ENCODE data around the gene RALGDS. TPM values are rescaled to one million over a fixed set of nuclear protein-coding genes. Genes with fewer than 3 reads are reported as not detected.

RALGDS gene
- total and polyA plus RNA-seq, 2 of the 4 experiments (the other 2 are of a cell fraction), result 13.1 to 36.9 TPM

- TF ChIP-seq MAZ (IDR thresholded peaks at IDR 0.05; ENCODE audit: borderline replicate concordance, low read depth, low read length), result no peak
Observed at GRCh38 chr9:133116346-133117231, 4.5 kb downstream of the RALGDS start (continued).

- peak overlapping the region; percentile 79 for H2AK9ac ChIP-seq (replicated peaks; ENCODE audit: low read depth, low read length, poor library complexity)
- intact Hi-C loops (cut with micrococcal nuclease) (no loop called here), dilution Hi-C loops (cut with HindIII; ENCODE audit: low sequenced_read_pairs, unreplicated experiment) (no loop called here), in situ Hi-C loops (cut with MboI; ENCODE audit: low sequenced_read_pairs) (no loop called here)
- H3K9ac ChIP-seq (ENCODE audit: low read depth, low read length), result no peak overlapping the region
- no peak overlapping the region; the same call in 1 of the 2 replicates for H2AK5ac ChIP-seq (ENCODE audit: low read depth, low read length)
- no peak overlapping the region for H2BK15ac ChIP-seq (ENCODE audit: low read depth, low read length)
- no peak overlapping the region for H3K27ac ChIP-seq (ENCODE audit: insufficient read depth, low read length)
- no peaks in the 10 kb centered on the region for H3K9me3 ChIP-seq (ENCODE audit: control insufficient read depth, insufficient read depth, low read length)
- no peak for ATAC-seq (ENCODE audit: low read depth)
- H3K4me3 ChIP-seq (ENCODE audit: insufficient read depth, low read depth, low read length), result no peak overlapping the region
- H3K4ac ChIP-seq (ENCODE audit: low read depth, low read length), result no peak overlapping the region
- H3K14ac ChIP-seq (replicated peaks; ENCODE audit: low read depth, low read length), result no peak overlapping the region
- DNase-seq, result peak; percentile 63
- no peak overlapping the region for H2BK20ac ChIP-seq (ENCODE audit: low read depth, low read length)
- 0 out of 2 replicates have a peak, but pooled peaks cover 3% of the 10 kb centered on the region for H3K36me3 ChIP-seq (ENCODE audit: control insufficient read depth, insufficient read depth, low read length)
- no peak overlapping the region for H3K4me2 ChIP-seq (ENCODE audit: low read depth, low read length)
- 84% methylated on average over 18 of the region's 32 CpGs; no CpG with 5 or more reads in 1 of the 2 experiments for WGBS, 2 experiments (ENCODE audit: extremely low coverage in 2 of 2, insufficient read length in 1 of 2)
- no TSS peak for BruUV-seq (replicated peaks)
- no peak overlapping the region for H3K56ac ChIP-seq (ENCODE audit: extremely low read depth, insufficient read depth, low read length)
- no peak overlapping the region for H4K91ac ChIP-seq (ENCODE audit: insufficient read depth, low read depth, low read length)
- no peak for TF ChIP-seq NFE2L2 (IDR thresholded peaks at IDR 0.05; ENCODE audit: low read depth, low read length)
- H3K23ac ChIP-seq (ENCODE audit: low read depth, low read length), result no peak overlapping the region
- H3K4me1 ChIP-seq (ENCODE audit: control insufficient read depth, insufficient read depth, low read length), result peaks cover 35% of the 10 kb centered on the region
- H4K5ac ChIP-seq (ENCODE audit: low read depth, low read length), result no peak overlapping the region
- no peak overlapping the region for H4K8ac ChIP-seq (ENCODE audit: low read depth in 2 of 2, low read length in 2 of 2)
- peaks cover 73% of the 10 kb centered on the region for H4K20me1 ChIP-seq (ENCODE audit: insufficient read depth, low read length)
- POLR2A ChIA-PET (ENCODE audit: unreplicated experiment), result no interaction called here
- no peak overlapping the region for H2BK5ac ChIP-seq (ENCODE audit: low read depth, low read length, poor library complexity, severe bottlenecking)
- no peak overlapping the region for H2BK120ac ChIP-seq (ENCODE audit: low read depth, low read length)
- H3K18ac ChIP-seq (ENCODE audit: low read depth, low read length), result no peak overlapping the region
- CTCF ChIA-PET, result no interaction called here
- H3K27me3 ChIP-seq (ENCODE audit: control insufficient read depth, insufficient read depth, low read length), result no peaks in the 10 kb centered on the region
- H3K79me1 ChIP-seq (ENCODE audit: low read depth in 1 of 2, low read length in 2 of 2), result peaks cover 33 to 87% of the 10 kb centered on the region in 2 experiments
- peaks cover 23% of the 10 kb centered on the region for H3K9me1 ChIP-seq (ENCODE audit: insufficient read depth, low read length)
- H2AFZ ChIP-seq (replicated peaks; ENCODE audit: low read length, poor library complexity), result peak overlapping the region; percentile 47
Observed at GRCh38 chr9:133115604-133116345, 5.3 kb downstream of the RALGDS start.

Measured in IMR-90 (cell line).